Measurements from ENCODE around the gene NTM.

GRCh38 chr11:132185726-132186592 lies 815.5 kb downstream of the NTM start:
- TF ChIP-seq CTCF (conservative IDR thresholded peaks at IDR 0.05; ENCODE audit: low read length) (no peak), EZH2phosphoT487 (IDR thresholded peaks at IDR 0.05; ENCODE audit: borderline replicate concordance) (no peak)

Data from Loucy (cell line).